ENCODE data around the gene HVCN1.

The HVCN1 gene

DNA sequence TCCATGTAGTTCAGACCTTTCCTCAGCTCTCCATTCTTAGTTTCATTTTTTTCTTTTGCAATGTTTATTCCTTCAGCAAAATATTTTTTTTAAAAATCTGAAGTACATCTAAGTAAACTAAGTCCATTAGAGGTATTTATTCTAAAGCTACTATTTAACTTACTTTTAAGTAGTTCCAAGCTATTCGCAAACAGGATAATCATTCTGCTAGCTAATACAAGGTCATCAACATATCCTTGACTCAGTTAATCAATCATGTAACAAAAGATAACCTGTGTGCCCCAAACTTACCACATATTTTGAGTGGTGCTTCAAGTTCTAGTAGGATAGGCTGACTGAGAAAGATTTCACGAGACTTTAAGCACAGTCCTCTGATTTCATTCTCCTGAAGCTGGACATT, 42.6 kb upstream of the HVCN1 start:
- Histone ChIP-seq H3K79me2 (ENCODE audit: insufficient read depth, low read length) (peaks cover 93% of the 10 kb centered on the region), H3K4me3 (ENCODE audit: insufficient read depth, low read length, poor library complexity, severe bottlenecking) (no peak overlapping the region), H3K9ac (ENCODE audit: low read length) (no peak overlapping the region), H3F3A (ENCODE audit: insufficient read depth) (peaks cover 5% of the 10 kb centered on the region), H2AFZ (ENCODE audit: low read depth, low read length, severe bottlenecking) (no peak overlapping the region), H3K9me3 (ENCODE audit: insufficient read depth, low read length) (no peaks in the 10 kb centered on the region), H3K4me2 (ENCODE audit: low read depth, low read length, poor library complexity, severe bottlenecking) (no peak overlapping the region), H3K9me2 (replicated peaks; ENCODE audit: insufficient read depth, low read length) (no peaks in the 10 kb centered on the region), H3K36me3 (ENCODE audit: low read length) (peaks cover 41% of the 10 kb centered on the region), H3K27ac (ENCODE audit: low read depth, low read length) (no peak overlapping the region), H3K27me3 (ENCODE audit: low read length) (no peaks in the 10 kb centered on the region), H4K20me1 (ENCODE audit: low read depth, low read length) (peaks cover 27% of the 10 kb centered on the region)
- no peak for TF ChIP-seq EZH2phosphoT487 (conservative IDR thresholded peaks at IDR 0.05; ENCODE audit: low read length)
- TF ChIP-seq, protein P1, sequence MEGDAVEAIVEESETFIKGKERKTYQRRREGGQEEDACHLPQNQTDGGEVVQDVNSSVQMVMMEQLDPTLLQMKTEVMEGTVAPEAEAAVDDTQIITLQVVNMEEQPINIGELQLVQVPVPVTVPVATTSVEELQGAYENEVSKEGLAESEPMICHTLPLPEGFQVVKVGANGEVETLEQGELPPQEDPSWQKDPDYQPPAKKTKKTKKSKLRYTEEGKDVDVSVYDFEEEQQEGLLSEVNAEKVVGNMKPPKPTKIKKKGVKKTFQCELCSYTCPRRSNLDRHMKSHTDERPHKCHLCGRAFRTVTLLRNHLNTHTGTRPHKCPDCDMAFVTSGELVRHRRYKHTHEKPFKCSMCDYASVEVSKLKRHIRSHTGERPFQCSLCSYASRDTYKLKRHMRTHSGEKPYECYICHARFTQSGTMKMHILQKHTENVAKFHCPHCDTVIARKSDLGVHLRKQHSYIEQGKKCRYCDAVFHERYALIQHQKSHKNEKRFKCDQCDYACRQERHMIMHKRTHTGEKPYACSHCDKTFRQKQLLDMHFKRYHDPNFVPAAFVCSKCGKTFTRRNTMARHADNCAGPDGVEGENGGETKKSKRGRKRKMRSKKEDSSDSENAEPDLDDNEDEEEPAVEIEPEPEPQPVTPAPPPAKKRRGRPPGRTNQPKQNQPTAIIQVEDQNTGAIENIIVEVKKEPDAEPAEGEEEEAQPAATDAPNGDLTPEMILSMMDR (IDR thresholded peaks at IDR 0.05; ENCODE audit: insufficient read depth, low read length, poor library complexity, severe bottlenecking), result no peak

DNA sequence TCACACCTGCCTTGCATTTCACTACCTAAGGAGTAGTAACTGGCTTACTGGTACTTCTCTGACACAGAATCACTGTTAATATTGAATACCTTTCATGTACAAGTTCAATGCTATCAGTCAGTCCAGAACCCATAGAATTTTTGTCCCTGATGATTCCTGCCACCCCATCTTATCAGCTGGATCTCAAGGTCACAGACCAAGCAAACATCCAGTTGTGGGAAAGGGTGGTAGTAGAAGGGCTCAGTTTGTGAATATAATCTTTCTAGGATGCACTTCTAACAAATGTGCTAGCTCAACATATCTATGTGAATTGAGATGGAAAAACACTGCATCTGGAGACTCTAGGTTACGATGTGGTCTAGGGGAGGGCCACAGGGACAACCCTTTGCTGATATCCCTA, 39.7 kb upstream of the HVCN1 start:
- no peaks in the 10 kb centered on the region for H3K9me2 ChIP-seq (replicated peaks; ENCODE audit: insufficient read depth, low read length)
- H3K36me3 ChIP-seq (ENCODE audit: low read length), result peaks cover 45% of the 10 kb centered on the region
- peaks cover 85% of the 10 kb centered on the region for H3K79me2 ChIP-seq (ENCODE audit: insufficient read depth, low read length)
- no peak overlapping the region for H3K9ac ChIP-seq (ENCODE audit: low read length)
- H3K9me3 ChIP-seq (ENCODE audit: insufficient read depth, low read length), result no peaks in the 10 kb centered on the region
- H3K27ac ChIP-seq (ENCODE audit: low read depth, low read length), result no peak overlapping the region
- no peaks in the 10 kb centered on the region for H3K27me3 ChIP-seq (ENCODE audit: low read length)
- H3K4me2 ChIP-seq (ENCODE audit: low read depth, low read length, poor library complexity, severe bottlenecking), result no peak overlapping the region
- TF ChIP-seq, protein P1 (IDR thresholded peaks at IDR 0.05; ENCODE audit: insufficient read depth, low read length, poor library complexity, severe bottlenecking), result no peak
- TF ChIP-seq EZH2phosphoT487 (conservative IDR thresholded peaks at IDR 0.05; ENCODE audit: low read length), result no peak
- no peak overlapping the region for H2AFZ ChIP-seq (ENCODE audit: low read depth, low read length, severe bottlenecking)
- no peak overlapping the region for H3K4me3 ChIP-seq (ENCODE audit: insufficient read depth, low read length, poor library complexity, severe bottlenecking)
- H3F3A ChIP-seq (ENCODE audit: insufficient read depth), result peaks cover 5% of the 10 kb centered on the region
- H4K20me1 ChIP-seq (ENCODE audit: low read depth, low read length), result peaks cover 30% of the 10 kb centered on the region

DNA sequence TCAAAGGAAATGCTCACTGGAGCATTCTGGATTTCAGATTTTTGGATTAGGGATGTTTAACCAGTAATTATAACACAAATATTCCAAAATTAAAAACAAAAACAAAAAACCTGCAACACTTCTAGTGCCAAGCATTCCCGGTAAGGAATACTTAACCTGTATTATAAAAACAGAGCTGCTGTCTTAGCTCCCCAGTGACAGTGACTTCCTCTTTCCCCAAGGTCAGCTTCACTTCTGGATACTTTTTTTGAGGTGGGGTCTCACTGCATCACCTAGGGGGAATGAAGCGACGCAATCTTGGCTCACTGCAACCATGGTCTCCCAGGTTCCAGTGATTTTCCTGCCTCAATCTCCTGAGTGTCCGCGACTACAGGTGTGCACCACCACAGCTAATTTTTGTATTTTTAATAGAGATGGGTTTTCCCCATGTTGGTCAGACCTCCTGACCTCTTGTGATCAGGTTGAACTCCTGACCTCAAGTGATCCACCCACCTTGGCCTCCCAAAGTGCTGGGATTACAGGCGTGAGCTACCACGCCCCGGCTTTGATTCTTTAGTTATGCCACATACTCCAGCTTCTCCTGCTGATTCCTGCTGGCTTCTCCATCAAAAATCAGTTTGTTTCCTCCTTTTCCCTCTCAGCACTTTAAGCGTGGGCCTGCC, 37.9 kb upstream of the HVCN1 start:
- H3K79me2 ChIP-seq (ENCODE audit: insufficient read depth, low read length), result peaks cover 72% of the 10 kb centered on the region
- peaks cover 46% of the 10 kb centered on the region for H3K36me3 ChIP-seq (ENCODE audit: low read length)
- no peak overlapping the region for H2AFZ ChIP-seq (ENCODE audit: low read depth, low read length, severe bottlenecking)
- no peak overlapping the region for H3K9ac ChIP-seq (ENCODE audit: low read length)
- TF ChIP-seq EZH2phosphoT487 (conservative IDR thresholded peaks at IDR 0.05; ENCODE audit: low read length), result no peak
- TF ChIP-seq, protein P1 (IDR thresholded peaks at IDR 0.05; ENCODE audit: insufficient read depth, low read length, poor library complexity, severe bottlenecking), result no peak
- H3K9me3 ChIP-seq (ENCODE audit: insufficient read depth, low read length), result no peaks in the 10 kb centered on the region
- no peak overlapping the region for H3K4me3 ChIP-seq (ENCODE audit: insufficient read depth, low read length, poor library complexity, severe bottlenecking)
- H3K9me2 ChIP-seq (replicated peaks; ENCODE audit: insufficient read depth, low read length), result no peaks in the 10 kb centered on the region
- H3K4me2 ChIP-seq (ENCODE audit: low read depth, low read length, poor library complexity, severe bottlenecking), result no peak overlapping the region
- H3K27me3 ChIP-seq (ENCODE audit: low read length), result no peaks in the 10 kb centered on the region
- H3F3A ChIP-seq (ENCODE audit: insufficient read depth), result peaks cover 5% of the 10 kb centered on the region
- peaks cover 33% of the 10 kb centered on the region for H4K20me1 ChIP-seq (ENCODE audit: low read depth, low read length)
- no peak overlapping the region for H3K27ac ChIP-seq (ENCODE audit: low read depth, low read length)
